ENCODE measurements around the gene NPIPA1.
A peak's percentile ranks its signal among the peaks of the same experiment; 100 is the strongest.
"Not testable (repeated sequence)": the region's sequence is repeated elsewhere in the genome, so short reads cannot be mapped to it uniquely, and the experiment has no call there.

NPIPA1 gene

DNA sequence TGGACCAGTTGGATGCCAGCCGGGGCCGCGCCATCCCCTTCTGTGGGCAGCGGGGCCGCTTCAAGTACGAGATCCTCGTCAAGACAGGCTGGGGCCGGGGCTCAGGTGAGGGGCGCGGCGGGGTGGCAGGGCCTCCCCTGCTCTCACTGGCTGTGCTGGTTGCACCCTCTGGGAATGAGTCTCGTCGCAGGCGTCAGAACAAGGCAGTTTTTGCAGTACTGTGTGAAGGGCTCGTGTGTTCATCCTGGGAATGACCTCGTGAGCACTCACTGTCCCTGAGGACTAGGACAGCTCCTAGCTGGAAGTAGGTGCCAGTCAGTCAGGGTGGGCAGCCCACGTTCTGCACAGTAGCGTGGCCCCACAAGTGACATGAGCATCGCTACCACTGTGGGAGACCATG, 6.3 kb upstream of the NPIPA1 start:
- DNase-seq, result peak; percentile 1

GRCh38 chr16:14932581-14933375, 4.5 kb upstream of the NPIPA1 start:
- not testable (repeated sequence) for DNase-seq

- DNase-seq, result not testable (repeated sequence)
Measured at GRCh38 chr16:14937994-14938393, 751 bp downstream of the NPIPA1 start.

- not testable (repeated sequence) for DNase-seq
Measured at GRCh38 chr16:14942686-14943085, 5.4 kb downstream of the NPIPA1 start.

GRCh38 chr16:14955546-14956231, 18.4 kb downstream of the NPIPA1 start:
- DNase-seq, result no peak

DNA sequence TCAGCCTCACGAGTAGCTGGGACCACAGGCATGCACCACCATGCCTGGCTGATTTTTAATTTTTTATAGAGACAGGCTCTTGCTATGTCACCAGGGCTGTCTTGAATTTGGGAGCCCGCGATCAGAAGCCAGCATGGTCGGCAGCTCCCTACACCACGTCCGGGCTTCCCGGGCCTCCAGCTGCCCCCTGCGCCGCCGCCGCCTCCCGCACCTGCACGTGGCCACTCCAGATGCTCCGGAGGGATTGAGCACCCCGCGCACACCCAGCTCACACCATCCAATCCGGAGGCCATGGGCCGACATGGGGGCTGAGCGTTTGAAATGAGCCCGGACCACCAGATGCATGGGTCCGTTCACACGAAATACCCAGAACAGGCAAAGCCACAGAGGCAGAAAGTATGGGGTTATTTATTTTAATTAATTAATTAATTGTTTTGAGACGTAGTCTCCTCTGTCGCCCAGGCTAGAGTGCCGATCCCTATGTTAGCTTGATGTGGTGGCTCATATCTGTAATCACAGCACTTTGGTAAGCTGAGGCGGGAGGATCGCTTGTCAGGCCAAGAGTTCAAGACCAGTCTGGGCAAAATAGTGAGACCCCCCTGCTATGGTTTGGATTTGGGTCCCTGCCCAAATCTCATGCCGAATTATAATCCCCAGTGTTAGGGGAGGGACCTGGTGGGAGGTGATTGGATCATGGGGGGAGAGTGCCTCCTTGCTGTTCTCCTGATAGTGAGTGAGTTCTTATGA, 20.5 kb downstream of the NPIPA1 start:
- no peak for DNase-seq

DNA sequence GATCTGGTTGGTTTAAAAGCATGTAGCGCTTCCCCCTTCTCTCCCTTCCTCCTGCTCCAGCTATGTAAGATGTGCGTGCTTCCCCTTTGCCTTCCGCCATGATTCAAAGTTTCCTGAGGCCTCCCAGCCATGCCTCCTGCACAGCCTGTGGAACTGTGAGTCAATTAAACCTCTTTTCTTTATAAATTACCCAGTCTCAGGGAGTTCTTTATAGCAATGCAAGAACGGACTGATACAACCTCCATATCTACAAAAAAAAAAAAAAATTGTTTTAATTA, 21.0 kb downstream of the NPIPA1 start:
- no peak for DNase-seq

GRCh38 chr16:14958970-14959369, 21.7 kb downstream of the NPIPA1 start:
- peak; percentile 11 for DNase-seq

GRCh38 chr16:14961405-14962186, 24.4 kb downstream of the NPIPA1 start:
- DNase-seq, result no peak

- no peak for DNase-seq
Measured at GRCh38 chr16:14963281-14964173, 26.3 kb downstream of the NPIPA1 start.

DNA sequence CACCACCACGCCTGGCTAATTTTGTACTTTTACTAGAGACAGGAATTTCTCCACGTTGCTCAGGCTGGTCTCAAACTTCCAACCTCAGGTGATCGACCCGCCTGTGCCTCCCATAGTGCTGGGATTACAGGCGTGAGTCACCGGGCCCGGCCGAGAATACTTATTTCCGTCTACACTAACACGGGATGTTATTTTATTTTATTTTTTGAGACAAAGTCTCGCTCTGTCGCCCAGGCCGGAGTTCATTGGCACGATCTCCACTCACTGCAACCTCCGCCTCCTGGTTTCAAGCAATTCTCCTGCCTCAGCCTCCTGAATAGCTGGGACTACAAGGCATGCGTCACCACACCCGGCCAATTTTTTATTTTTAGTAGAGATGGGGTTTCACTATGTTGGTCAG, 28.1 kb downstream of the NPIPA1 start:
- DNase-seq, result no peak

- DNase-seq, result not testable (repeated sequence)
Measured at GRCh38 chr16:14969795-14970194, 32.6 kb downstream of the NPIPA1 start.

GRCh38 chr16:14971621-14972228, 34.5 kb downstream of the NPIPA1 start:
- not testable (repeated sequence) for DNase-seq

DNA sequence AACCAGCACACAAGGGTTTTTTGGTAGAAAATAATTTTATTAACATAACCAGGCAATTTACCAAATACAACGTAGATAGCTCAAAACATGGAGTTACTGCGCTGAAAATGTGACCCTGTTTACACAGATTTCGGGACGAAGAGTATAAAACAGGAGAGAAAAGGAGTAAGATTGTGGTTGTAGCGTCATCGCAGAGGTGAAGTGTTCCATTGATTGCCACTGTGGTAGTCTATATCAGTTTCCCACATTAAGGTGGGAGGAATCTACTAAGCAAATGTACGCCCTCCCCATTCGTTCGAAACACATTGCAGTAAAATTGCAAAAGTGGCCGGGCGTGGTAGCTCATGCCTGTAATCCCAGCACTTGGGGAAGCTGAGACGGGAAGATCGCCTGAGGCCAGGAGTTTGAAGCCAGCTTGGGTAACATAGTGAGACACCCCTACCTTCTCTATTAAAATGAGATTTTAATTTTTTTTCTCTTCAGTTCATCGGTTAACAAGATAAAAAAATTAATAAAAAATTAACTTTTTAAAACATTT, 36.6 kb downstream of the NPIPA1 start:
- DNase-seq, result not testable (repeated sequence)

DNA sequence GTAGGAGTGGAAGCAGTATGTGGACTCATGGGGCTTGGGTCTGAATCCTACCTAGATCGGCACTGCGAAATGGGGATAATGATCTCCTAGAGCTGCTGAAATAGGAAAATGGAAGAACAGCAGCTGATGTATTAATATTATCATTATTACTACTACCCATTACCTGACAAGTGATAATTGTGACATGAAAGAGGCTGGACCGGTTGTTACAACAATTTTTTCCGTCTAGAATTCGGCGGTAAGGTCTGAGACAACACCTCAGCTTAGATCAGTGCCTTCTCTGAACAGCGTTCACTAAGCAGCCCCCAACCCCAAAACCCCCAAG, 37.0 kb downstream of the NPIPA1 start:
- peak; percentile 60 for DNase-seq

GRCh38 chr16:14974656-14975417, 37.6 kb downstream of the NPIPA1 start, which contains the start of gene PDXDC1:
Gene PDXDC1, plus strand, starts transcription at chr16:14975026. Its CDS starts 174 bp downstream, at chr16:14975200.
- DNase-seq, result peak; percentile 91

DNA sequence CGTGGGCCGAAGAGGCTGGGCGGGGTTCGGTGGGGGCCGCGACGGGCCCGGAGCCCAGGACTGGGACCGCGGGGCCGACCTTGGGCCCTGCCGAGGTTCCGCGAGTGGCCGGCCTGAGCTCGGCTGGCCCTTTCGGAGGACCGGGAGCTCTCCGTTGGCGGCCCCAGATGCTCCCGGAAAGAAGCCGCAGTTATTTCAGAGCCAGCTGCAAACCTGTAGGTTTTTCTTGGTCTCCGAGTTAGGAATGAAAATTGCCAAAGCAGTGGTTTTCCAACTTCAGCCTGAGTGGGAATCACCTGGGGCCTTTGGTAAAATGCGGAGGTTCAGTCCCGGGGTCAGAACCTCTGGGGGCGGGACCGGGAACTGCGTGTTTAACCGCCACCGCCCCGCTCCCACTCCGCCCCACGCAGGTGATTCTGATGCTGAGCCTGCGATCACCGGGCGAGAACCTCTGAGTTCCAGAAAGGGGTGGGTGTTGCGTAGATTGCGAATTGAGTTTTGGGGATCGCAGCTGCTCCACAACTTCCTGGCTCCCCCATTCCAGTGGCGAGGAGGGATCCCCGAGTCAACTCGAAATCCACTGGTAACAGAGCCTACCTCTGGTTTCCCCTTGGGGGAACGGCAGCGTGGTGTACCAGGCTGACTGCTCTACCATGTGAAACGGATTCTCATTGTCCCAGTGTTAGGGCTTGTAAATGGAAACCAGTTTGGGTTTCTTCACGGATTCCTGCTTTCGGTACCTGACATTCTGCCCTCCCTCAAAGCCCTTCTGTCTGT, 38.4 kb downstream of the NPIPA1 start:
- DNase-seq, result peak; percentile 13

DNA sequence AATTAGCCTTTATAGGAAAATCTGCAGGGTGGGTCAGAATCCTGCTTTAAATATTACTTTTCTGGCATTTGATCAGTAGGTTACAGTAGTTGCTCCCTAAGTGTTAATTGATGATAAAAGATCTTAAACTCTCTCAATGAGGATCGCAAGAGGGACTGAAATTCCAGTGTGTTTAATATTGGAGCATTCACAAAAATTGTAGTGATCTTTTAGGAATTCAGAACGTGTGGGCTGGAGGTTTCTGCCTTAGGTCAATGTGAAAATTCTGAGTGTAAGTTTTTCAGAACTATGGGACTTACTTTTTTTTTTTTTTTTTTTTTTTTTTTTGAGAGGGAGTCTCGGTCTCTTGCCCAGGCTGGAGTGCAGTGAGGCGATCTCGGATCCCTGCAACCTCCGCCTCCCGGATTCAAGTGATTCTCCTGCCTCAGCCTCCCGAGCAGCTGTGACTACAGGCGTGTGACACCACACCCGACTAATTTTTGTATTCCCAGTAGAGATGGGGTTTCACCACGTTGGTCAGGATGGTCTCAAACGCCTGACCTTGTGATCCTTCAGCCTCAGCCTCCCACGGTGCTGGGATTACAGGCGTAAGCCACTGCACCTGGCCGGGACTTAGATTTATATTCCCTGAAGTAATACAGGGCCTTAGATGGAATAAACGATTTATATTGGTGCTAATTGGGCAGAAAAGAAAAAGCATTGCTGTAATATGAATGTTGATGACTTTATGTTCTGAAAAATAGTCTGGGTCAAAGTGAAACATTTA, 39.9 kb downstream of the NPIPA1 start:
- DNase-seq, result not testable (repeated sequence)

GRCh38 chr16:14978281-14978680, 41.0 kb downstream of the NPIPA1 start:
- not testable (repeated sequence) for DNase-seq
